H1 (cell line): ENCODE measurements around the gene UBE2I. TPM values are rescaled to one million over a fixed set of nuclear protein-coding genes. Genes with fewer than 3 reads are reported as not detected.
"Not testable (repeated sequence)": the region's sequence is repeated elsewhere in the genome, so short reads cannot be mapped to it uniquely, and the experiment has no call there.

Experiments
- CTCF ChIA-PET: fragments of 300-600 bp; sonication (Branson Sonifier 250); formaldehyde crosslinking; loops from one replicate; lab custom pipeline; 2021; ENCODE audit not compliant: partially characterized antibody; lab: Charles Lee
- POLR2A ChIA-PET: fragments of 300-600 bp; sonication (Branson Sonifier 250); formaldehyde crosslinking; loops from one replicate; lab custom pipeline; 2021; ENCODE audit warnings: inconsistent platforms; ENCODE audit not compliant: partially characterized antibody; lab: Charles Lee
- DNase-seq, 2 experiments: peaks; one replicate each; pipeline versions ENCODE4 v3.0.0 to v3.0.0-alpha.2; 2010 to 2022; ENCODE audit warnings: low spot score in 2 of 2, low read depth in 1 of 2, mixed read lengths in 1 of 2
- FAIRE-seq: peaks from 2 replicates; lab custom pipeline; 2011; peaks lifted over from hg19 to GRCh38; lab: Jason Lieb, UNC
- H2AFZ ChIP-seq: 2 replicates; pipeline ENCODE4 v1.8.1; 2012; ENCODE audit warnings: low read length, inconsistent platforms
- H2AK5ac ChIP-seq: 2 replicates; pipeline ENCODE4 v1.6.1; 2013; ENCODE audit warnings: low read depth, low read length
- H2BK120ac ChIP-seq: replicated peaks from 2 replicates; pipeline ENCODE3; 2013; ENCODE audit warnings: low read depth, low read length, inconsistent platforms
- H2BK12ac ChIP-seq: 2 replicates; pipeline ENCODE4 v1.6.1; 2013; ENCODE audit warnings: low read depth, low read length
- H2BK15ac ChIP-seq: 2 replicates; pipeline ENCODE4 v1.6.1; 2013; ENCODE audit warnings: low read length
- H2BK20ac ChIP-seq: 2 replicates; pipeline ENCODE4 v1.6.1; 2013; ENCODE audit warnings: low read length
- H2BK5ac ChIP-seq: 2 replicates; pipeline ENCODE4 v1.6.1; 2013; ENCODE audit warnings: low read depth, low read length
- H3K14ac ChIP-seq: 2 replicates; pipeline ENCODE4 v1.6.1; 2013; ENCODE audit warnings: inconsistent platforms; ENCODE audit not compliant: insufficient read length
- H3K18ac ChIP-seq: 2 replicates; pipeline ENCODE4 v1.6.1; 2013; ENCODE audit warnings: low read length; ENCODE audit errors: extremely low read depth
- H3K23ac ChIP-seq: 2 replicates; pipeline ENCODE4 v1.6.1; 2013; ENCODE audit warnings: inconsistent platforms; ENCODE audit not compliant: insufficient read length
- H3K23me2 ChIP-seq: 2 replicates; pipeline ENCODE4 v1.6.1; 2013; ENCODE audit warnings: low read depth, low read length
- H3K27ac ChIP-seq: 2 replicates; pipeline ENCODE4 v1.6.1; 2011; ENCODE audit warnings: low read depth, low read length, inconsistent platforms
- H3K27me3 ChIP-seq, 4 experiments: replicated peaks in 1 of 4; 1 replicate in 1 of 4; 2 replicates in 3 of 4; pipeline versions ENCODE4 v1.6.1 to v1.8.1; 2011 to 2013; ENCODE audit warnings: low read length in 3 of 4, mild to moderate bottlenecking in 3 of 4, inconsistent platforms in 2 of 4, mixed read lengths in 2 of 4, moderate library complexity in 1 of 4; ENCODE audit not compliant: control insufficient read depth in 3 of 4, insufficient read depth in 3 of 4; ENCODE audit errors: extremely low read depth in 1 of 4
- H3K36me3 ChIP-seq, 4 experiments: 2 replicates each; pipeline versions ENCODE4 v1.6.1 to v1.8.1; 2011 to 2013; ENCODE audit warnings: mild to moderate bottlenecking in 4 of 4, low read length in 3 of 4, moderate library complexity in 2 of 4, control low read depth in 1 of 4, inconsistent platforms in 1 of 4; ENCODE audit not compliant: insufficient read depth in 4 of 4, control insufficient read depth in 2 of 4
- H3K4ac ChIP-seq: replicated peaks from 2 replicates; pipeline ENCODE3; 2013; ENCODE audit warnings: low read length, low read depth, mixed read lengths, inconsistent platforms; ENCODE audit not compliant: insufficient read length
- H3K4me1 ChIP-seq, 4 experiments: replicated peaks in 1 of 4; 1 replicate in 1 of 4; 2 replicates in 3 of 4; pipeline versions ENCODE4 v1.6.1 to v1.8.1; 2011 to 2013; ENCODE audit warnings: low read length in 3 of 4, inconsistent platforms in 2 of 4, mixed read lengths in 1 of 4; ENCODE audit not compliant: insufficient read depth in 4 of 4, control insufficient read depth in 3 of 4
- H3K4me2 ChIP-seq, 2 experiments: 2 replicates each; pipeline versions ENCODE4 v1.6.1 to v1.8.1; 2011 to 2013; ENCODE audit warnings: low read depth in 2 of 2, low read length in 2 of 2, control low read depth in 1 of 2, inconsistent platforms in 1 of 2, mild to moderate bottlenecking in 1 of 2; ENCODE audit not compliant: insufficient read depth in 1 of 2
- H3K4me3 ChIP-seq, 4 experiments: fragments of 200-600, 300-600 bp in 1 of 4; sonication (generic), shearing (Covaris generic), sonication (Bioruptor Twin) in 1 of 4; 2 replicates each; pipeline versions ENCODE4 v1.5.1 to v1.8.1; 2011 to 2016; ENCODE audit warnings: low read length in 4 of 4, low read depth in 3 of 4, control low read depth in 2 of 4, inconsistent platforms in 2 of 4, mild to moderate bottlenecking in 2 of 4, mixed read lengths in 1 of 4, moderate library complexity in 1 of 4; ENCODE audit not compliant: insufficient read depth in 2 of 4; ENCODE audit errors: extremely low read depth in 1 of 4
- H3K56ac ChIP-seq: replicated peaks from 2 replicates; pipeline ENCODE3; 2013; ENCODE audit warnings: low read depth, mild to moderate bottlenecking, mixed read lengths, low read length, inconsistent platforms; ENCODE audit not compliant: insufficient read length
- H3K79me1 ChIP-seq: 2 replicates; pipeline ENCODE4 v1.6.1; 2013; ENCODE audit warnings: low read depth, low read length, control low read depth
- H3K79me2 ChIP-seq, 2 experiments: 2 replicates each; pipeline versions ENCODE4 v1.6.1 to v1.8.1; 2012 to 2013; ENCODE audit warnings: low read length in 2 of 2, mild to moderate bottlenecking in 2 of 2, inconsistent platforms in 1 of 2; ENCODE audit not compliant: insufficient read depth in 2 of 2, control insufficient read depth in 1 of 2
- H3K9ac ChIP-seq, 4 experiments: replicated peaks in 1 of 4; 1 replicate in 1 of 4; 2 replicates in 3 of 4; pipeline versions ENCODE4 v1.6.1 to v1.8.1; 2011 to 2013; ENCODE audit warnings: low read depth in 3 of 4, low read length in 3 of 4, control low read depth in 2 of 4, mild to moderate bottlenecking in 2 of 4, moderate library complexity in 2 of 4, inconsistent platforms in 1 of 4; ENCODE audit errors: extremely low read depth in 1 of 4
- H3K9me3 ChIP-seq, 2 experiments: 2 replicates each; pipeline versions ENCODE4 v1.6.1 to v1.8.1; 2012 to 2013; ENCODE audit warnings: mild to moderate bottlenecking in 2 of 2, moderate library complexity in 2 of 2, control low read depth in 1 of 2, inconsistent platforms in 1 of 2, low read depth in 1 of 2, low read length in 1 of 2, mixed read lengths in 1 of 2; ENCODE audit not compliant: insufficient read depth in 2 of 2
- H4K20me1 ChIP-seq, 2 experiments: replicated peaks in 1 of 2; 2 replicates each; pipeline versions ENCODE3 to v1.8.1; 2011 to 2013; ENCODE audit warnings: inconsistent platforms in 2 of 2, low read length in 2 of 2, mild to moderate bottlenecking in 1 of 2; ENCODE audit not compliant: insufficient read depth in 2 of 2, control insufficient read depth in 1 of 2
- H4K5ac ChIP-seq: 2 replicates; pipeline ENCODE4 v1.6.1; 2013; ENCODE audit warnings: low read length, low read depth, mixed read lengths, inconsistent platforms; ENCODE audit not compliant: insufficient read length
- H4K8ac ChIP-seq: 2 replicates; pipeline ENCODE4 v1.8.0; 2013; ENCODE audit warnings: mild to moderate bottlenecking, moderate library complexity, low read length, inconsistent platforms; ENCODE audit not compliant: insufficient read depth; ENCODE audit errors: extremely low read depth
- H4K91ac ChIP-seq: replicated peaks from 2 replicates; pipeline ENCODE3; 2013; ENCODE audit warnings: low read length, mixed read lengths, inconsistent platforms; ENCODE audit not compliant: insufficient read length
- WGBS, 2 experiments: shearing (Covaris generic) in 1 of 2; methylation state at CpG; one replicate each; pipeline versions ENCODE4 v1.1.6 to v1.1.7; 2013 to 2015; ENCODE audit warnings: low lambda C conversion rate in 2 of 2, mixed read lengths in 2 of 2, inconsistent platforms in 1 of 2, low coverage in 1 of 2, missing lambda C conversion rate in 1 of 2; ENCODE audit not compliant: insufficient replicate concordance in 2 of 2, insufficient coverage in 1 of 2, insufficient read length in 1 of 2; ENCODE audit errors: extremely low coverage in 1 of 2, missing lambda C conversion rate in 1 of 2; 5-methylcytosine and 5-hydroxymethylcytosine counted together
- polyA plus RNA-seq, 7 experiments: library from polyadenylated mRNA; depleted of rRNA in 3 of 7; stranded (reverse) in 5 of 7; unstranded in 2 of 7; fragments of >200 nt in 5 of 7; fragments of 200-250 nt in 2 of 7; gene quantifications; 1 replicate in 5 of 7; 2 replicates in 1 of 7; 4 replicates in 1 of 7; pipeline versions ENCODE4 v1.2.1 to v1.2.3, GENCODE V29; 2011 to 2013; ENCODE audit warnings: missing spikeins in 2 of 7, mixed read lengths in 2 of 7
- total RNA-seq: library from RNA; stranded (reverse); fragmentation: NEBNext Ultra II Directional; extraction: Animal tissue kit (Norgen Biotek cat#: 25700); gene quantifications from 2 replicates; pipeline ENCODE4 v1.2.1, GENCODE V29; 2021

The UBE2I gene
- total and polyA plus RNA-seq, 2 of the 8 experiments (the other 6 are each of a cell fraction or from before 2014, with no cell fraction given): 148 to 268 TPM

DNA sequence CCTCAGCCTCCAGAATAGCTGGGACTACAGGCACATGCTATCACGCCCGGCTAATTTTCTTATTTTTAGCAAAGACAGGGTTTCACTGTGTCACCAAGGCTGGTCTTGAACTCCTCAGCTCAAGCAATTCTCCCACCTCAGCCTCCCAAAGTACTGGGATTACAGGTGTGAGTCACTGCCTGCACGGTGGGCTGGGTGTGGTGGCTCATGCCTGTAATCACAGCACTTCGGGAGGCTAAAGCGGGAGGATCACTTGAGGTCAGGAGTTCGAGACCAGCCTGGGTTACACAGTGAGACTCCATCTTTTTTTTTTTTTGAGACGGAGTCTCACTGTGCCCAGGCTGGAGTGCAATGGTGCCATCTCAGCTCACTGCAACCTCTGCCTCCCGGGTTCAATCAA is 16.6 kb upstream of the UBE2I start:
- Histone ChIP-seq H3K4me1 (peaks cover 3 to 17% (median 13%) of the 10 kb centered on the region in 4 experiments; a peak in 6 of 7 replicates), H3K27me3 (peaks cover 7 to 39% (median 25%) of the 10 kb centered on the region in 4 experiments)
- not testable (repeated sequence) for H4K8ac ChIP-seq, H3K27ac ChIP-seq, H3K4me3 ChIP-seq, H3K79me1 ChIP-seq, H3K4me2 ChIP-seq, H4K91ac ChIP-seq, FAIRE-seq, H2BK15ac ChIP-seq, H3K4ac ChIP-seq, H3K23ac ChIP-seq, H4K20me1 ChIP-seq, H3K79me2 ChIP-seq, H3K18ac ChIP-seq, DNase-seq, H3K56ac ChIP-seq, H3K9me3 ChIP-seq, H2BK12ac ChIP-seq, H2AK5ac ChIP-seq, H3K23me2 ChIP-seq, H3K9ac ChIP-seq, H3K36me3 ChIP-seq, H3K14ac ChIP-seq, H2BK20ac ChIP-seq, H2BK5ac ChIP-seq, H4K5ac ChIP-seq, H2BK120ac ChIP-seq, H2AFZ ChIP-seq
- WGBS, 2 experiments: 88% methylated on average over 8 of the region's 8 CpGs; no CpG with 5 or more reads in 1 of the 2 experiments
- ChIA-PET POLR2A (interaction anchor here (1.2 to 2.3 kb wide), 5 partner anchors 8 to 39 kb away, joined by 3 to 4 read pairs (median 4); partner anchors contain the start of gene UBE2I), CTCF (interaction anchor here (0.6 to 1.3 kb wide), 4 partner anchors 13 to 616 kb away, joined by 3 to 4 read pairs (median 3); no protein-coding TSS in a partner anchor)
